ENCODE data around the gene MBD1. TPM values are rescaled to one million over a fixed set of nuclear protein-coding genes. Genes with fewer than 3 reads are reported as not detected.

MBD1 gene
- total and polyA plus RNA-seq, 4 donors = 13.9 to 45.8 (median 26.8) TPM

- Histone ChIP-seq H3K27me3 (ENCODE audit: control insufficient read depth in 4 of 4, insufficient read depth in 4 of 4, low read length in 3 of 4) (no peaks in the 10 kb centered on the region), H3K9me3 (ENCODE audit: control insufficient read depth in 4 of 4, low read length in 3 of 4) (no peaks in the 10 kb centered on the region), H3K36me3 (ENCODE audit: control insufficient read depth in 4 of 4, insufficient read depth in 3 of 4, low read depth in 1 of 4, low read length in 3 of 4) (no peaks in the 10 kb centered on the region), H3K4me3 (ENCODE audit: low read depth in 1 of 3, low read length in 3 of 3) (no peak overlapping the region), H3K27ac (ENCODE audit: low read depth in 1 of 2, low read length in 2 of 2) (no peak overlapping the region), H3K4me1 (ENCODE audit: control insufficient read depth in 4 of 4, insufficient read depth in 4 of 4, low read length in 3 of 4) (no peaks in the 10 kb centered on the region), H3K9ac (ENCODE audit: low read depth in 1 of 2, low read length in 2 of 2) (no peak overlapping the region)
- DNase-seq (ENCODE audit: low spot score) = no peak
- TF ChIP-seq NR2F2 (IDR thresholded peaks at IDR 0.05) (no peak), HNF4A (conservative IDR thresholded peaks at IDR 0.05) (no peak), JUND (IDR thresholded peaks at IDR 0.05) (no peak), RAD21 (IDR thresholded peaks at IDR 0.05) (no peak), TAF1 (conservative IDR thresholded peaks at IDR 0.05) (no peak), SP1 (IDR thresholded peaks at IDR 0.05) (no peak), YY1 (IDR thresholded peaks at IDR 0.05) (no peak), CTCF (IDR thresholded peaks at IDR 0.05; ENCODE audit: low read depth, low read length, missing input control) (no peak), RXRA (IDR thresholded peaks at IDR 0.05) (no peak), EGR1 (IDR thresholded peaks at IDR 0.05; ENCODE audit: low read depth in 2 of 2) (no peak)
- TF ChIP-seq, protein P1, sequence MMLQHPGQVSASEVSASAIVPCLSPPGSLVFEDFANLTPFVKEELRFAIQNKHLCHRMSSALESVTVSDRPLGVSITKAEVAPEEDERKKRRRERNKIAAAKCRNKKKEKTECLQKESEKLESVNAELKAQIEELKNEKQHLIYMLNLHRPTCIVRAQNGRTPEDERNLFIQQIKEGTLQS (IDR thresholded peaks at IDR 0.05) = no peak
- TF ChIP-seq, protein P2, sequence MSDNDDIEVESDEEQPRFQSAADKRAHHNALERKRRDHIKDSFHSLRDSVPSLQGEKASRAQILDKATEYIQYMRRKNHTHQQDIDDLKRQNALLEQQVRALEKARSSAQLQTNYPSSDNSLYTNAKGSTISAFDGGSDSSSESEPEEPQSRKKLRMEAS (IDR thresholded peaks at IDR 0.05) = no peak
- TF ChIP-seq, protein P3, sequence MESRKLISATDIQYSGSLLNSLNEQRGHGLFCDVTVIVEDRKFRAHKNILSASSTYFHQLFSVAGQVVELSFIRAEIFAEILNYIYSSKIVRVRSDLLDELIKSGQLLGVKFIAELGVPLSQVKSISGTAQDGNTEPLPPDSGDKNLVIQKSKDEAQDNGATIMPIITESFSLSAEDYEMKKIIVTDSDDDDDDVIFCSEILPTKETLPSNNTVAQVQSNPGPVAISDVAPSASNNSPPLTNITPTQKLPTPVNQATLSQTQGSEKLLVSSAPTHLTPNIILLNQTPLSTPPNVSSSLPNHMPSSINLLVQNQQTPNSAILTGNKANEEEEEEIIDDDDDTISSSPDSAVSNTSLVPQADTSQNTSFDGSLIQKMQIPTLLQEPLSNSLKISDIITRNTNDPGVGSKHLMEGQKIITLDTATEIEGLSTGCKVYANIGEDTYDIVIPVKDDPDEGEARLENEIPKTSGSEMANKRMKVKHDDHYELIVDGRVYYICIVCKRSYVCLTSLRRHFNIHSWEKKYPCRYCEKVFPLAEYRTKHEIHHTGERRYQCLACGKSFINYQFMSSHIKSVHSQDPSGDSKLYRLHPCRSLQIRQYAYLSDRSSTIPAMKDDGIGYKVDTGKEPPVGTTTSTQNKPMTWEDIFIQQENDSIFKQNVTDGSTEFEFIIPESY (IDR thresholded peaks at IDR 0.05) = no peak
- TF ChIP-seq, protein P4, sequence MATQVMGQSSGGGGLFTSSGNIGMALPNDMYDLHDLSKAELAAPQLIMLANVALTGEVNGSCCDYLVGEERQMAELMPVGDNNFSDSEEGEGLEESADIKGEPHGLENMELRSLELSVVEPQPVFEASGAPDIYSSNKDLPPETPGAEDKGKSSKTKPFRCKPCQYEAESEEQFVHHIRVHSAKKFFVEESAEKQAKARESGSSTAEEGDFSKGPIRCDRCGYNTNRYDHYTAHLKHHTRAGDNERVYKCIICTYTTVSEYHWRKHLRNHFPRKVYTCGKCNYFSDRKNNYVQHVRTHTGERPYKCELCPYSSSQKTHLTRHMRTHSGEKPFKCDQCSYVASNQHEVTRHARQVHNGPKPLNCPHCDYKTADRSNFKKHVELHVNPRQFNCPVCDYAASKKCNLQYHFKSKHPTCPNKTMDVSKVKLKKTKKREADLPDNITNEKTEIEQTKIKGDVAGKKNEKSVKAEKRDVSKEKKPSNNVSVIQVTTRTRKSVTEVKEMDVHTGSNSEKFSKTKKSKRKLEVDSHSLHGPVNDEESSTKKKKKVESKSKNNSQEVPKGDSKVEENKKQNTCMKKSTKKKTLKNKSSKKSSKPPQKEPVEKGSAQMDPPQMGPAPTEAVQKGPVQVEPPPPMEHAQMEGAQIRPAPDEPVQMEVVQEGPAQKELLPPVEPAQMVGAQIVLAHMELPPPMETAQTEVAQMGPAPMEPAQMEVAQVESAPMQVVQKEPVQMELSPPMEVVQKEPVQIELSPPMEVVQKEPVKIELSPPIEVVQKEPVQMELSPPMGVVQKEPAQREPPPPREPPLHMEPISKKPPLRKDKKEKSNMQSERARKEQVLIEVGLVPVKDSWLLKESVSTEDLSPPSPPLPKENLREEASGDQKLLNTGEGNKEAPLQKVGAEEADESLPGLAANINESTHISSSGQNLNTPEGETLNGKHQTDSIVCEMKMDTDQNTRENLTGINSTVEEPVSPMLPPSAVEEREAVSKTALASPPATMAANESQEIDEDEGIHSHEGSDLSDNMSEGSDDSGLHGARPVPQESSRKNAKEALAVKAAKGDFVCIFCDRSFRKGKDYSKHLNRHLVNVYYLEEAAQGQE (IDR thresholded peaks at IDR 0.05) = no peak
These were observed 48.9 kb upstream of the MBD1 start for GRCh38 chr18:50330176-50330575.

DNA sequence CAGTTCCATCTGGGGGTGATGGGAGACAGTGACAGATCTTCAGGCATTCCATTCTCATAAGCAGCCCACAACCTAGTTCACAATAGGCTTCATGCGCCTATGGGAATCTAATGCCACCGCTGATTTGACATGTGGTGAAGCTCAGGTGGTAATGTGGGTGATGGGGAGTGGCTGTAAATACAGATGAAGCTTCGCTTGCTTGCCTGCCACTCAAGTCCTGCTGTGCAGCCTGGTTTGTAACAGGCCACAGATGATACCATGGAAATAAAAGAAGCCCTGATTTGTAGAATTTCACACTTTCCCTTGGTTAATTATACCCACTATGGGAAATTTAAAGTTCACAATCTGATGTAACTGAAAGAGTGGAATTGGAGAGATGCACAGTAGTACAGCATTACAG, 46.7 kb upstream of the MBD1 start:
- 81% methylated on average over 3 of the region's 3 CpGs for WGBS
- no peaks in the 10 kb centered on the region for H3K27me3 ChIP-seq (ENCODE audit: control insufficient read depth in 4 of 4, insufficient read depth in 4 of 4, low read length in 3 of 4)
- H3K9ac ChIP-seq (ENCODE audit: low read depth in 1 of 2, low read length in 2 of 2) = no peak overlapping the region
- H3K4me1 ChIP-seq (ENCODE audit: control insufficient read depth in 4 of 4, insufficient read depth in 4 of 4, low read length in 3 of 4) = no peaks in the 10 kb centered on the region
- H3K27ac ChIP-seq (ENCODE audit: low read depth in 1 of 2, low read length in 2 of 2) = no peak overlapping the region
- TF ChIP-seq HNF4A (conservative IDR thresholded peaks at IDR 0.05) (no peak), EGR1 (IDR thresholded peaks at IDR 0.05; ENCODE audit: low read depth in 2 of 2) (no peak), SP1 (IDR thresholded peaks at IDR 0.05) (no peak), HNF4G (IDR thresholded peaks at IDR 0.05) (no peak)
- no peak for DNase-seq (ENCODE audit: low spot score)
- no peaks in the 10 kb centered on the region for H3K9me3 ChIP-seq (ENCODE audit: control insufficient read depth in 4 of 4, low read length in 3 of 4)
- no peak overlapping the region for H3K4me3 ChIP-seq (ENCODE audit: low read depth in 1 of 3, low read length in 3 of 3)
- no peaks in the 10 kb centered on the region for H3K36me3 ChIP-seq (ENCODE audit: control insufficient read depth in 4 of 4, insufficient read depth in 3 of 4, low read depth in 1 of 4, low read length in 3 of 4)

Measured in liver (tissue), 9 donors.